Astrocyte (in vitro differentiated cells and primary cell): ENCODE results near the gene RPL27A. TPM values are rescaled to one million over a fixed set of nuclear protein-coding genes. Genes with fewer than 3 reads are reported as not detected.

Experiments
- DNase-seq: peaks from one replicate; pipeline ENCODE4 v3.0.0-alpha.2; 2010; ENCODE audit warnings: low read depth
- FAIRE-seq: peaks from 2 replicates; lab custom pipeline; 2011; peaks lifted over from hg19 to GRCh38; lab: Jason Lieb, UNC
- H2AFZ ChIP-seq: 2 replicates; pipeline ENCODE4 v1.6.0; 2012; ENCODE audit warnings: low read depth, low read length, inconsistent platforms
- H3K27ac ChIP-seq: 2 replicates; pipeline ENCODE4 v1.5.1; 2011; ENCODE audit warnings: low read depth, low read length, inconsistent platforms
- H3K27me3 ChIP-seq: 2 replicates; pipeline ENCODE4 v1.6.0; 2011; ENCODE audit warnings: low read length, inconsistent platforms; ENCODE audit not compliant: insufficient read depth
- H3K36me3 ChIP-seq: 2 replicates; pipeline ENCODE4 v1.5.1; 2011; ENCODE audit warnings: low read length, inconsistent platforms; ENCODE audit not compliant: insufficient read depth
- H3K4me1 ChIP-seq: 2 replicates; pipeline ENCODE4 v1.5.1; 2011; ENCODE audit warnings: low read length, inconsistent platforms; ENCODE audit not compliant: insufficient read depth
- H3K4me2 ChIP-seq: 2 replicates; pipeline ENCODE4 v1.6.0; 2012; ENCODE audit warnings: low read length, inconsistent platforms
- H3K4me3 ChIP-seq: 2 replicates; pipeline ENCODE4 v1.5.1; 2011; ENCODE audit warnings: low read depth, mild to moderate bottlenecking, low read length, inconsistent platforms; ENCODE audit not compliant: insufficient read depth
- H3K79me2 ChIP-seq: 2 replicates; pipeline ENCODE4 v1.6.0; 2012; ENCODE audit warnings: mild to moderate bottlenecking, low read length, inconsistent platforms; ENCODE audit not compliant: insufficient read depth
- H3K9ac ChIP-seq: 2 replicates; pipeline ENCODE4 v1.6.0; 2012; ENCODE audit warnings: mild to moderate bottlenecking, low read length, inconsistent platforms
- H3K9me3 ChIP-seq: 2 replicates; pipeline ENCODE4 v1.5.1; 2012; ENCODE audit warnings: low read depth, mild to moderate bottlenecking, low read length, inconsistent platforms; ENCODE audit not compliant: insufficient read depth
- H4K20me1 ChIP-seq: 2 replicates; pipeline ENCODE4 v1.6.0; 2012; ENCODE audit warnings: low read length, inconsistent platforms; ENCODE audit not compliant: insufficient read depth
- H3K27ac Mint-ChIP-seq: one replicate; pipeline ENCODE4 v1.8.0; 2021; ENCODE audit warnings: mild to moderate bottlenecking, mixed read lengths; ENCODE audit not compliant: unreplicated experiment
- H3K27me3 Mint-ChIP-seq: one replicate; pipeline ENCODE4 v1.8.0; 2021; ENCODE audit warnings: low read depth, mixed read lengths; ENCODE audit not compliant: unreplicated experiment
- H3K36me3 Mint-ChIP-seq: one replicate; pipeline ENCODE4 v1.8.0; 2021; ENCODE audit warnings: low read depth, mixed read lengths; ENCODE audit not compliant: unreplicated experiment
- H3K4me1 Mint-ChIP-seq: one replicate; pipeline ENCODE4 v1.8.0; 2021; ENCODE audit warnings: low read depth, mixed read lengths; ENCODE audit not compliant: unreplicated experiment
- H3K4me3 Mint-ChIP-seq: one replicate; pipeline ENCODE4 v1.8.0; 2021; ENCODE audit warnings: mild to moderate bottlenecking, moderate library complexity, mixed read lengths; ENCODE audit not compliant: unreplicated experiment
- H3K9me3 Mint-ChIP-seq: one replicate; pipeline ENCODE4 v1.8.0; 2021; ENCODE audit warnings: mild to moderate bottlenecking, mixed read lengths; ENCODE audit not compliant: unreplicated experiment
- CTCF ChIP-seq: IDR thresholded peaks from 2 replicates; pipeline ENCODE4 v1.5.1; 2011; ENCODE audit warnings: low read depth, mild to moderate bottlenecking, inconsistent platforms, low read length, moderate library complexity; ENCODE audit not compliant: insufficient read depth
- EZH2 ChIP-seq: IDR thresholded peaks from 2 replicates; pipeline ENCODE4 v1.6.1; 2012; ENCODE audit warnings: mild to moderate bottlenecking, low read length, inconsistent platforms; ENCODE audit not compliant: insufficient read depth
- total RNA-seq: library from RNA; stranded (reverse); gene quantifications from 2 replicates; pipeline ENCODE4 v1.2.1, GENCODE V29; 2021

Gene RPL27A
- total RNA-seq, 1 donor from 2014 or later, result 682 TPM

GRCh38 chr11:8721609-8722500 lies 39.3 kb downstream of the RPL27A start:
- Histone ChIP-seq H3K4me2 (peak overlapping the region; percentile 82), H3K36me3 (peaks cover 5% of the 10 kb centered on the region), H3K79me2 (peaks cover 3% of the 10 kb centered on the region), H3K9me3 (no peaks in the 10 kb centered on the region), H3K4me3 (no peak overlapping the region), H3K4me1 (peaks cover 58% of the 10 kb centered on the region), H3K27ac (peak overlapping the region; percentile 23), H3K9ac (peak overlapping the region; percentile 25), H2AFZ (no peak overlapping the region), H4K20me1 (peaks cover under 1% of the 10 kb centered on the region), H3K27me3 (no peaks in the 10 kb centered on the region)
- peak; percentile 76 for DNase-seq
- H3K36me3 Mint-ChIP-seq, result peaks cover 18% of the 10 kb centered on the region
- TF ChIP-seq CTCF (no peak), EZH2 (no peak)
- H3K27ac Mint-ChIP-seq, result peak overlapping the region; percentile 89
- H3K4me1 Mint-ChIP-seq, result peaks cover 59% of the 10 kb centered on the region
- H3K9me3 Mint-ChIP-seq, result no peaks in the 10 kb centered on the region
- no peak for FAIRE-seq
- H3K27me3 Mint-ChIP-seq, result no peaks in the 10 kb centered on the region
- no peak overlapping the region for H3K4me3 Mint-ChIP-seq

GRCh38 chr11:8722809-8723208 lies 40.2 kb downstream of the RPL27A start:
- H3K4me1 Mint-ChIP-seq, result peaks cover 59% of the 10 kb centered on the region
- Histone ChIP-seq H3K36me3 (peaks cover 5% of the 10 kb centered on the region), H2AFZ (no peak overlapping the region), H3K9ac (no peak overlapping the region), H3K4me3 (no peak overlapping the region), H3K4me2 (peak overlapping the region; percentile 82), H3K79me2 (peaks cover 3% of the 10 kb centered on the region), H3K27ac (no peak overlapping the region), H3K27me3 (no peaks in the 10 kb centered on the region), H3K9me3 (no peaks in the 10 kb centered on the region), H3K4me1 (peaks cover 57% of the 10 kb centered on the region), H4K20me1 (peaks cover 8% of the 10 kb centered on the region)
- DNase-seq (no peak), FAIRE-seq (no peak)
- H3K4me3 Mint-ChIP-seq, result no peak overlapping the region
- peaks cover 17% of the 10 kb centered on the region for H3K36me3 Mint-ChIP-seq
- TF ChIP-seq CTCF, result no peak
- no peak for TF ChIP-seq EZH2
- peak overlapping the region; percentile 26 for H3K27ac Mint-ChIP-seq
- peaks cover 3% of the 10 kb centered on the region for H3K9me3 Mint-ChIP-seq
- no peaks in the 10 kb centered on the region for H3K27me3 Mint-ChIP-seq

GRCh38 chr11:8723711-8724110 lies 41.1 kb downstream of the RPL27A start:
- Histone ChIP-seq H3K4me1 (peaks cover 58% of the 10 kb centered on the region), H3K36me3 (peaks cover 5% of the 10 kb centered on the region), H3K9me3 (no peaks in the 10 kb centered on the region), H2AFZ (no peak overlapping the region), H3K27ac (no peak overlapping the region), H3K79me2 (peaks cover 3% of the 10 kb centered on the region), H3K9ac (no peak overlapping the region), H3K4me3 (no peak overlapping the region), H3K4me2 (no peak overlapping the region), H3K27me3 (no peaks in the 10 kb centered on the region), H4K20me1 (peaks cover 8% of the 10 kb centered on the region)
- no peak for FAIRE-seq
- TF ChIP-seq EZH2 (no peak), CTCF (no peak)
- DNase-seq, result no peak
- peaks cover 57% of the 10 kb centered on the region for H3K4me1 Mint-ChIP-seq
- H3K27me3 Mint-ChIP-seq, result no peaks in the 10 kb centered on the region
- H3K4me3 Mint-ChIP-seq, result no peak overlapping the region
- peaks cover 3% of the 10 kb centered on the region for H3K9me3 Mint-ChIP-seq
- peaks cover 21% of the 10 kb centered on the region for H3K36me3 Mint-ChIP-seq
- no peak overlapping the region for H3K27ac Mint-ChIP-seq
